Neural cell (in vitro differentiated cells): Measurements from ENCODE around the gene TCF4. TPM values are rescaled to one million over a fixed set of nuclear protein-coding genes. Genes with fewer than 3 reads are reported as not detected.

ENCODE experiments used
- H2AFZ ChIP-seq: fragments of 200-600, 300-800 bp; sonication (generic), shearing (Covaris generic); 2 replicates; pipeline ENCODE4 v1.6.0; 2014; ENCODE audit warnings: low read depth, mild to moderate bottlenecking, antibody characterized with exemption, low read length, moderate library complexity
- H3F3A ChIP-seq: fragments of 200-600 bp; shearing (Covaris generic); 2 replicates; pipeline ENCODE4 v1.6.1; 2016; ENCODE audit warnings: mild to moderate bottlenecking, moderate library complexity, mixed read lengths, antibody characterized with exemption, low read length; ENCODE audit not compliant: insufficient read depth, poor library complexity, severe bottlenecking
- H3K27ac ChIP-seq: fragments of 200-600, 300-800 bp; sonication (generic), shearing (Covaris generic); 2 replicates; pipeline ENCODE4 v1.5.1; 2014; ENCODE audit warnings: mild to moderate bottlenecking, low read length, moderate library complexity
- H3K27me3 ChIP-seq: fragments of 300-800, 200-600 bp; sonication (generic), shearing (Covaris generic); 2 replicates; pipeline ENCODE4 v1.6.0; 2014; ENCODE audit warnings: mild to moderate bottlenecking, low read depth, low read length, moderate library complexity; ENCODE audit not compliant: insufficient read depth
- H3K36me3 ChIP-seq: fragments of 300-800, 200-600 bp; sonication (generic), shearing (Covaris generic); 2 replicates; pipeline ENCODE4 v1.5.1; 2014; ENCODE audit warnings: mild to moderate bottlenecking, antibody characterized with exemption, low read length, moderate library complexity; ENCODE audit not compliant: insufficient read depth
- H3K4me2 ChIP-seq: fragments of 300-800, 200-600 bp; sonication (generic), shearing (Covaris generic); 2 replicates; pipeline ENCODE4 v1.6.0; 2014; ENCODE audit warnings: mild to moderate bottlenecking, low read length
- H3K4me3 ChIP-seq: fragments of 300-800, 200-600 bp; sonication (generic), shearing (Covaris generic); 2 replicates; pipeline ENCODE4 v1.5.1; 2014; ENCODE audit warnings: mild to moderate bottlenecking, low read length, moderate library complexity
- H3K79me2 ChIP-seq: fragments of 200-600 bp; shearing (Covaris generic); replicated peaks from 2 replicates; pipeline ENCODE4 v1.6.0; 2014; ENCODE audit warnings: mild to moderate bottlenecking, low read length, moderate library complexity; ENCODE audit not compliant: insufficient read depth
- H3K9ac ChIP-seq: fragments of 300-800, 200-600 bp; sonication (generic), shearing (Covaris generic); 2 replicates; pipeline ENCODE4 v1.6.1; 2016; ENCODE audit warnings: mild to moderate bottlenecking, low read length, mixed read lengths
- H3K9me2 ChIP-seq: fragments of 200-600 bp; shearing (Covaris generic); 2 replicates; pipeline ENCODE4 v1.6.1; 2016; ENCODE audit warnings: mild to moderate bottlenecking, low read length, mixed read lengths; ENCODE audit not compliant: insufficient read depth
- H3K9me3 ChIP-seq: fragments of 200-600, 300-800 bp; sonication (generic), shearing (Covaris generic); 2 replicates; pipeline ENCODE4 v1.6.1; 2016; ENCODE audit warnings: mild to moderate bottlenecking, mixed run types, low read length, moderate library complexity, mixed read lengths
- H4K20me1 ChIP-seq: fragments of 200-600 bp; shearing (Covaris generic); 2 replicates; pipeline ENCODE4 v1.6.1; 2016; ENCODE audit warnings: mild to moderate bottlenecking, mixed run types; ENCODE audit not compliant: insufficient read depth
- EP300 ChIP-seq: fragments of 450-650 bp; conservative IDR thresholded peaks from 2 replicates; pipeline ENCODE4 v1.6.1; 2014; ENCODE audit warnings: antibody characterized with exemption, mild to moderate bottlenecking, moderate library complexity; ENCODE audit not compliant: poor library complexity, severe bottlenecking
- EZH2 ChIP-seq: fragments of 200-600, 300-800 bp; shearing (Covaris generic), sonication (generic); IDR thresholded peaks from 2 replicates; pipeline ENCODE4 v1.6.1; 2014; ENCODE audit warnings: antibody characterized with exemption, low read length, borderline replicate concordance, mild to moderate bottlenecking; ENCODE audit not compliant: insufficient read depth, poor library complexity, severe bottlenecking
- MXI1 ChIP-seq: fragments of 450-650 bp; conservative IDR thresholded peaks from 2 replicates; pipeline ENCODE4 v1.6.1; 2014; ENCODE audit warnings: antibody characterized with exemption, mild to moderate bottlenecking; ENCODE audit not compliant: poor library complexity, severe bottlenecking
- POLR2AphosphoS5 ChIP-seq: IDR thresholded peaks from 2 replicates; pipeline ENCODE4 v1.6.1; 2012
- RAD21 ChIP-seq: fragments of 450-650 bp; conservative IDR thresholded peaks from 2 replicates; pipeline ENCODE4 v1.6.1; 2014; ENCODE audit warnings: antibody characterized with exemption, mild to moderate bottlenecking, moderate library complexity
- SMC3 ChIP-seq: fragments of 450-650 bp; conservative IDR thresholded peaks from 2 replicates; pipeline ENCODE4 v1.6.1; 2014; ENCODE audit warnings: antibody characterized with exemption, mild to moderate bottlenecking, moderate library complexity; ENCODE audit not compliant: poor library complexity
- TAF1 ChIP-seq: IDR thresholded peaks from 2 replicates; pipeline ENCODE4 v1.6.1; 2012; ENCODE audit warnings: low read depth
- polyA plus RNA-seq: library from polyadenylated mRNA; depleted of rRNA; stranded (reverse); fragments of >200 nt; gene quantifications from 2 replicates; pipeline ENCODE4 v1.2.3, GENCODE V29; 2014
- TF ChIP-seq, protein P1 (sequence below): IDR thresholded peaks from 2 replicates; pipeline ENCODE4 v1.6.1; 2012; ENCODE audit warnings: borderline replicate concordance
- TF ChIP-seq, protein P2 (sequence below): fragments of 450-650 bp; IDR thresholded peaks from 2 replicates; pipeline ENCODE4 v1.5.1; 2014; ENCODE audit warnings: antibody characterized with exemption, mild to moderate bottlenecking, moderate library complexity; ENCODE audit not compliant: poor library complexity, severe bottlenecking

TCF4 gene
- polyA plus RNA-seq, 1 donor from 2014 or later = 7.0 TPM

DNA sequence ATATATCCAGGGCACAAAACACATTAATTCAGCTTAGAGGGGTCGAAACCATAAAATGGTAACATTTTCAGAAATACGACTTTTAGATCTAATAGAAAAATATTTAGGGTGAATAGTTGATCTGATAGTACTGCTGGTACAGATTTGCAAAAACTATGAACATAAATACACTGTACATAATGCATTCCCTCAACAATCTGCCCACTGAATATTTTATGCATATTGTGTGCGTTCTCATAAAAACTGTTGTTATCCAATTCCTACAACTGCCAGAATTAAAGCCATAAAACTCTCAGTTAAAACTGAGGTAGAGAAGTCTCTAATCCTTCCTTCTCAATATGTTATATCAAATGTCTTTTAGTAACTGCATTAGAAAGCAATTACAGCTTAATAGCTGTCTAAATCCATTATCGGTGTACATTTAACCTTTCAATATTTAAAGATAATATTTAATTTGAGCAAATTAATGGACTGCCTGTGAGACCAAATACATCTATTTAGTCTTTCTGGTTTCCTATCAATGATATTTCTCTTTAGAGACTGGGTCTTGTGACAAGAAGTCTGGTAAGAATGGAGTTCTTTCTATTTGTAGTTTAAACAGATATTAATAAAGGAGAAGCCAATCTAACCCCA lies 32.5 kb downstream of the TCF4 start:
- H3K36me3 ChIP-seq = no peaks in the 10 kb centered on the region
- no peak overlapping the region for H3K9ac ChIP-seq
- no peaks in the 10 kb centered on the region for H3F3A ChIP-seq
- no peaks in the 10 kb centered on the region for H3K27me3 ChIP-seq
- no peaks in the 10 kb centered on the region for H3K9me2 ChIP-seq
- no peak for TF ChIP-seq MXI1
- TF ChIP-seq, protein P1, sequence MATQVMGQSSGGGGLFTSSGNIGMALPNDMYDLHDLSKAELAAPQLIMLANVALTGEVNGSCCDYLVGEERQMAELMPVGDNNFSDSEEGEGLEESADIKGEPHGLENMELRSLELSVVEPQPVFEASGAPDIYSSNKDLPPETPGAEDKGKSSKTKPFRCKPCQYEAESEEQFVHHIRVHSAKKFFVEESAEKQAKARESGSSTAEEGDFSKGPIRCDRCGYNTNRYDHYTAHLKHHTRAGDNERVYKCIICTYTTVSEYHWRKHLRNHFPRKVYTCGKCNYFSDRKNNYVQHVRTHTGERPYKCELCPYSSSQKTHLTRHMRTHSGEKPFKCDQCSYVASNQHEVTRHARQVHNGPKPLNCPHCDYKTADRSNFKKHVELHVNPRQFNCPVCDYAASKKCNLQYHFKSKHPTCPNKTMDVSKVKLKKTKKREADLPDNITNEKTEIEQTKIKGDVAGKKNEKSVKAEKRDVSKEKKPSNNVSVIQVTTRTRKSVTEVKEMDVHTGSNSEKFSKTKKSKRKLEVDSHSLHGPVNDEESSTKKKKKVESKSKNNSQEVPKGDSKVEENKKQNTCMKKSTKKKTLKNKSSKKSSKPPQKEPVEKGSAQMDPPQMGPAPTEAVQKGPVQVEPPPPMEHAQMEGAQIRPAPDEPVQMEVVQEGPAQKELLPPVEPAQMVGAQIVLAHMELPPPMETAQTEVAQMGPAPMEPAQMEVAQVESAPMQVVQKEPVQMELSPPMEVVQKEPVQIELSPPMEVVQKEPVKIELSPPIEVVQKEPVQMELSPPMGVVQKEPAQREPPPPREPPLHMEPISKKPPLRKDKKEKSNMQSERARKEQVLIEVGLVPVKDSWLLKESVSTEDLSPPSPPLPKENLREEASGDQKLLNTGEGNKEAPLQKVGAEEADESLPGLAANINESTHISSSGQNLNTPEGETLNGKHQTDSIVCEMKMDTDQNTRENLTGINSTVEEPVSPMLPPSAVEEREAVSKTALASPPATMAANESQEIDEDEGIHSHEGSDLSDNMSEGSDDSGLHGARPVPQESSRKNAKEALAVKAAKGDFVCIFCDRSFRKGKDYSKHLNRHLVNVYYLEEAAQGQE = no peak
- TF ChIP-seq TAF1 = no peak
- TF ChIP-seq RAD21 = no peak
- TF ChIP-seq POLR2AphosphoS5 = no peak
- no peak for TF ChIP-seq EP300
- TF ChIP-seq SMC3 = no peak
- no peak for TF ChIP-seq EZH2
- TF ChIP-seq, protein P2, sequence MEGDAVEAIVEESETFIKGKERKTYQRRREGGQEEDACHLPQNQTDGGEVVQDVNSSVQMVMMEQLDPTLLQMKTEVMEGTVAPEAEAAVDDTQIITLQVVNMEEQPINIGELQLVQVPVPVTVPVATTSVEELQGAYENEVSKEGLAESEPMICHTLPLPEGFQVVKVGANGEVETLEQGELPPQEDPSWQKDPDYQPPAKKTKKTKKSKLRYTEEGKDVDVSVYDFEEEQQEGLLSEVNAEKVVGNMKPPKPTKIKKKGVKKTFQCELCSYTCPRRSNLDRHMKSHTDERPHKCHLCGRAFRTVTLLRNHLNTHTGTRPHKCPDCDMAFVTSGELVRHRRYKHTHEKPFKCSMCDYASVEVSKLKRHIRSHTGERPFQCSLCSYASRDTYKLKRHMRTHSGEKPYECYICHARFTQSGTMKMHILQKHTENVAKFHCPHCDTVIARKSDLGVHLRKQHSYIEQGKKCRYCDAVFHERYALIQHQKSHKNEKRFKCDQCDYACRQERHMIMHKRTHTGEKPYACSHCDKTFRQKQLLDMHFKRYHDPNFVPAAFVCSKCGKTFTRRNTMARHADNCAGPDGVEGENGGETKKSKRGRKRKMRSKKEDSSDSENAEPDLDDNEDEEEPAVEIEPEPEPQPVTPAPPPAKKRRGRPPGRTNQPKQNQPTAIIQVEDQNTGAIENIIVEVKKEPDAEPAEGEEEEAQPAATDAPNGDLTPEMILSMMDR = no peak
- H3K4me2 ChIP-seq = no peak overlapping the region
- no peaks in the 10 kb centered on the region for H4K20me1 ChIP-seq
- H3K4me3 ChIP-seq = no peak overlapping the region
- H2AFZ ChIP-seq = no peak overlapping the region
- H3K27ac ChIP-seq = no peak overlapping the region
- H3K9me3 ChIP-seq = no peaks in the 10 kb centered on the region
- peaks cover 50% of the 10 kb centered on the region for H3K79me2 ChIP-seq

DNA sequence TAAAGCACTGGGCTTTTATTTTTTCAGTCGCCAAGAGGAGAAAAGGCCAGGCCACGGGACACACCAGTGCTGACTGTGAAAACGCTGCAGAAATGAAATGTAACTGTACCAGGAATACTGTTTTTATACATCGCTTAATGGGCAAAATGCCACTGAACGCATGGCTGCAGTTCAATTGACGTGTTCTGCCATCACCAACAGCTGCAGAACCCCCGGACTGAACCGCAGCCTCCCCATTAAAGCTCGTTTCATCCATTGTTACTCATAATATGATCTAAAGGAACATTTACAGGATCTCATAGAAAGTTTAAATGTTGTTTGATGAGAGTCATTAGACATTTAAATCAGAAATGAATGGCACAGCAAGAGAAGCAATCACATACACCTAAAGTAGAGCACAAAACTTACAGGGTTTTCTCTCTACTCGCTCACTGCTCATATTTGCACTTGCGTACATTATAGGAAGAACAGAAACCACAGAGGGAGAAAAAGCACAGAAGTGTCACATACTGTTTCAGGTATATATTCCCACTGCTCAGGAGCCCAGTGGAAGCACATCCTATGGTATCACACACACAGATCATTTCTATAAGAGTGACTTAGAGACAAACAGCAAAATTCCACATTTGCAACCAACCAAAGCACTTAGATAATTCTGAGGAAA lies 35.3 kb downstream of the TCF4 start:
- no peaks in the 10 kb centered on the region for H3K9me3 ChIP-seq
- no peak overlapping the region for H3K4me2 ChIP-seq
- peaks cover 34% of the 10 kb centered on the region for H3K79me2 ChIP-seq
- H3F3A ChIP-seq = no peaks in the 10 kb centered on the region
- no peak overlapping the region for H2AFZ ChIP-seq
- TF ChIP-seq, protein P1 = no peak
- TF ChIP-seq TAF1 (no peak), EZH2 (no peak), POLR2AphosphoS5 (no peak), MXI1 (no peak), SMC3 (no peak), EP300 (no peak), RAD21 (no peak)
- TF ChIP-seq, protein P2 = no peak
- H4K20me1 ChIP-seq = no peaks in the 10 kb centered on the region
- no peak overlapping the region for H3K27ac ChIP-seq
- no peaks in the 10 kb centered on the region for H3K27me3 ChIP-seq
- no peak overlapping the region for H3K9ac ChIP-seq
- no peaks in the 10 kb centered on the region for H3K9me2 ChIP-seq
- H3K4me3 ChIP-seq = no peak overlapping the region
- no peaks in the 10 kb centered on the region for H3K36me3 ChIP-seq
